Mucosa of descending colon (tissue), 3 donors: ENCODE data around the gene KIF26A. TPM values are rescaled to one million over a fixed set of nuclear protein-coding genes. Genes with fewer than 3 reads are reported as not detected.

Source experiments
- ATAC-seq: fragments of 200-7000 bp; cut with Tn5 transposase; one replicate; pipeline ENCODE4 v1.9.1; 2020; ENCODE audit warnings: mild to moderate bottlenecking, moderate library complexity
- DNase-seq, 3 donors: peaks; one replicate each; pipeline ENCODE4 v3.0.0-alpha.2; 2020
- H3K36me3 ChIP-seq: fragments of 200-600 bp; one replicate; pipeline ENCODE4 v1.8.0; 2021; ENCODE audit warnings: low read depth, mild to moderate bottlenecking
- H3K4me1 ChIP-seq: fragments of 200-600 bp; one replicate; pipeline ENCODE4 v1.8.0; 2021; ENCODE audit warnings: low read depth, mild to moderate bottlenecking
- H3K4me3 ChIP-seq: fragments of 200-600 bp; one replicate; pipeline ENCODE4 v1.8.0; 2021; ENCODE audit warnings: mild to moderate bottlenecking
- H3K9me3 ChIP-seq: fragments of 200-600 bp; one replicate; pipeline ENCODE4 v1.8.0; 2021; ENCODE audit warnings: mild to moderate bottlenecking
- CTCF ChIP-seq: fragments of 200-600 bp; IDR thresholded peaks from one replicate; pipeline ENCODE4 v1.8.0; 2022; ENCODE audit warnings: antibody characterized with exemption, mild to moderate bottlenecking
- intact Hi-C, 2 donors: fragments of 100-400 bp; cut with DNase I in 1 of 2; cut with micrococcal nuclease in 1 of 2; formaldehyde crosslinking; loops; one replicate each; pipeline versions ENCODE4 v1.11.0 to v1.11.1; 2022; cut with DNase I, micrococcal nuclease
- total RNA-seq, 3 donors: library from RNA; stranded (reverse); fragmentation: NEBNext Ultra II Directional in 2 of 3; extraction: Animal tissue kit (Norgen Biotek cat#: 25700) in 2 of 3; gene quantifications; one replicate each; pipeline versions ENCODE4 v1.2.1 to v1.2.4, GENCODE V29; 2021 to 2023
- donor health status: DM: no; HTN: no; CAD: no; lungs with moderate emphysema.
- donor health status: DM: no; HTN: no; CAD: no.
- donor health status: DM: no; HTN: yes; CAD: no.

The KIF26A gene
- total RNA-seq, 3 donors from 2014 or later = 3.8 to 7.7 (median 6.5) TPM

DNA sequence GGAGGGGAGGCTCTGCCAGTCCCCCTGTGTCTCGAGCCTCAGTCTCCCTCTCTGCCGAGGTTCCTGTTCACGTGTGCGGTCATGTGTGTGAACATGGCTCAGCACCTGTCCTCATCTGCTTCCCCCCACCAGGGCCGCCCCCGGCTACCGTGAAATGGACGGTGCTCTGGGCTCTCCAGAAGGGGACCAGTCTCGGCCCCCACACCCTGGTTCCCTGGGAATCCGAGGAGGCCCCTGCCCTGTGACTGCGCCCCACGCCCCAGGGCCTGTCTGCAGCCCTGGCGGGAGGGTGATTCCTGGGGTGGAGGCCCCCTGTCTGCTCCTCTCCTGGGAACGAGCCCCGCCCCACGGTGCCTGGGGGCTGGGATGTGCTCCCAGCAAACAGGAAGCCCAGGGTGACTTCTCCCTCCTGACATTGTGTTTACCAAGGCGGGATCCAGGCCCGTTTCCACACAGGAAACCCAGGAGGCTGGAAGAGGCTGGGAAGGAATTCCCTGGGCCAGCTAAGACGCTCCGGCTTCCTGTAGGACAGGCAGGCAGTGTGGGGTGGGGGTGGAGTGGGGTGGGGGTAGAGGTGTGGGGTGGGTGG lies 46.6 kb downstream of the KIF26A start:
- Histone ChIP-seq H3K4me1 (peaks cover 4% of the 10 kb centered on the region), H3K4me3 (no peak overlapping the region), H3K9me3 (no peaks in the 10 kb centered on the region), H3K36me3 (no peaks in the 10 kb centered on the region)
- DNase-seq (peak in 2 of 3 donors; percentile 39 to 50), ATAC-seq (peak; percentile 48)
- intact Hi-C loops = no loop called here
- TF ChIP-seq CTCF = no peak

GRCh38 chr14:104185916-104186495 lies 47.6 kb downstream of the KIF26A start:
- Histone ChIP-seq H3K36me3 (no peaks in the 10 kb centered on the region), H3K9me3 (no peaks in the 10 kb centered on the region), H3K4me3 (no peak overlapping the region), H3K4me1 (peaks cover 4% of the 10 kb centered on the region)
- no peak for TF ChIP-seq CTCF
- DNase-seq = no peak
- no peak for ATAC-seq
- intact Hi-C loops = no loop called here

DNA sequence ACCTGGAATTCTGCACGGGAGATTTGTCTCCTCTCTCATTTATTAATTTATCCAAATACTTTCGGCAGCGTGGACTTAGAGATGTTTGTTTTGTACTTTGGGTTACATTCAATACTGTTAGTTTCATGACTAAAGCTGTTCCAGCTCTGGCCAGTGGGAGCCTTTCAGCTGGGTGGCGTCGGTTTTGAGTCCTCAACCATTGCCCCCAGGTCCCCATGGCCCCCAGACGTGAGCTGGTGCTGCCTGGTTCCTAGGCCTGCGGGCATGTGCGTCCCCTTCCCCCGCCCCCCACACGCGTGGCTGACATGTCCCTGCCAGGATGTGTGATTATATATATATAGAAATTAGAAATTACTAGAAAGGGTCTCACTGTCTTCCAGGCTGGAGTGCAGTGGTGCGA lies 48.2 kb downstream of the KIF26A start:
- no peak for TF ChIP-seq CTCF
- intact Hi-C loops = no loop called here
- DNase-seq (no peak), ATAC-seq (no peak)
- Histone ChIP-seq H3K4me1 (peaks cover 4% of the 10 kb centered on the region), H3K9me3 (no peaks in the 10 kb centered on the region), H3K4me3 (no peak overlapping the region), H3K36me3 (no peaks in the 10 kb centered on the region)

DNA sequence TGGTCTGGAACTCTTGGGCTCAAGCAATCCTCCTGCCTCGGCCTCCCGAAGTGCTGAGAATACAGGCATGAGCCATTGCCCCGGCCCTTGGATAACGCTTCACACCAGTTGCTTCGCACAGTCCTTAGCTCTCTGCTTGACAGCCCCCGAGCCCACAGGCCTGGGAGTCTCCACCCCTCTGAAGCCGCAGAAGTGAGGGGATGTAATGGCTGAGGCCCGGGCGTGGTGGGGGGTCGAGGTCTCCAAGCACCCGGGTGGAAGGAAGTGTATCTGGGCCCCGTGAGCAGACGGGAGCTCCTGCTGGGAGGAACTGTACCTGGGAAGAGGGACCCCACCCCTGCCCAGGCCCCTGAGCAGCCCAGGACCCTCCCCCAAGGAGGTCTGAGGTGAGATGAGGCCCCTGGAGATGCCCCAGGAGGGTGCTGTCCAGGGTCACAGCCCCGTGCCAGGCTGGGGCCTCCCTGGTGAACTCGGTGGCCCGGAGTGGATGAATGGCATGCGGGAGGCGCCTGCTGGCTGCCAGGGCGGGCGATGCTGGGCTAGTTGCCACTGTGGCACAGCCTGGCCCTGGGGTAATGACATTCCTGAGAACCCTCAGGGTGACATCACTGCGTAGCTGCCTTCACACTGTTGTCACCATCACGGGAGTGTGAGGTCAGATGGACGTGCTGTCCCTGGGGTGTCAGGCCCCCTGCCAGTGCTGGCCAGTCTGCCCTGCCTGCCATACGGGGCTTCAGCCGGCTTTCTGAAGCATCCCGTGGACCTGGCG lies 48.9 kb downstream of the KIF26A start:
- no peak for ATAC-seq
- TF ChIP-seq CTCF = no peak
- intact Hi-C loops = no loop called here
- no peaks in the 10 kb centered on the region for H3K9me3 ChIP-seq
- peaks cover 4% of the 10 kb centered on the region for H3K4me1 ChIP-seq
- no peak overlapping the region for H3K4me3 ChIP-seq
- DNase-seq = no peak
- H3K36me3 ChIP-seq = no peaks in the 10 kb centered on the region

DNA sequence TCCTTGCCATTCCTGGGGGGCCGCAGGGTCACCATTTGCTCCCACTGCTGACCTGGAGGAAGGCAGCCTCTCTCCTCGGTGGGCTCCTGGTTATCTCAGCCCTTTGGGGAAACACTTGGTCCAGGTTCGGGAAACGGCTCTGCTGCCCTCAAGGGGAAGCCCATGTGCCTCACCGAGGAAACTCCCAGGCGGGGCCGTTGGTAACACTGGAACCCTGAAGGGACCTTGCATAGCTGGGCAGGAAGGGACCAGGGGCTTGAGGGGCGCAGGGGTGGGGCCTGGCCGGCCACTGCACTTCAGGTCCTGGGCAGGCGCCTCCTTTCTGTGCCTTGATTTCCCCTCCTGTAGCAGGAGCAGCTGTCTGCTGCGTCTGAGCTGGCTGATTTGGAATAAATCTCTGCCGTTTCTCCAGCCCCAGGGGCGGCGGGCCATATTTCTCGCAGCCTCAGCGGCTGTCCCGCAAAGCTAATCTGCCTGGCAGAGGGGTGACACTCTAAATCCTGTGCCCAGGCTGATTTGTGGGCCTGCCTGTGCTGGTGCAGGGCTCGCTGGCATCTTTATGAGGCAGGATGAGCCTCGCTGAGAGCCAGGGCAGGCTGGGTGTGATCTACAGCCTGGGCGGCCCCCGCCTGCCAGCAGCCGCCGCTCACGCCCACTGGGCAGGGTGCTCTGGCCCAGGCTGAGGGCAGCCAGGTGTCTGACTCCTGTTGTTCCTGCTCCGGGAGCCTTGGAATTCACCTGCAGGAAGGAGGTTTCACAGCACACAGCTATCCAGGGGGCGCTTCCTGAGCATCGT lies 49.7 kb downstream of the KIF26A start:
- intact Hi-C loops = no loop called here
- no peak for TF ChIP-seq CTCF
- Histone ChIP-seq H3K4me1 (peaks cover 4% of the 10 kb centered on the region), H3K9me3 (no peaks in the 10 kb centered on the region), H3K4me3 (no peak overlapping the region), H3K36me3 (no peaks in the 10 kb centered on the region)
- ATAC-seq (peak; percentile 92), DNase-seq (peak; percentile 74 to 79 (median 76))
